Astrocyte of the cerebellum (primary cell): Measurements from ENCODE around the gene HTRA3.

Experiments used
- DNase-seq: peaks from one replicate; pipeline ENCODE4 v3.0.0-alpha.2; 2011; ENCODE audit warnings: low read depth
- H3K4me3 ChIP-seq: 2 replicates; pipeline ENCODE4 v1.5.1; 2011; ENCODE audit warnings: mild to moderate bottlenecking, low read depth, low read length, moderate library complexity
- in situ Hi-C: cut with HindIII; loops from 2 replicates; pipeline ENCODE4 v1.10.0; 2017; ENCODE audit warnings: low sequenced_read_pairs
- TF ChIP-seq, protein P1 (sequence below): IDR thresholded peaks from 2 replicates; pipeline ENCODE4 v1.5.1; 2012; ENCODE audit warnings: low read length, low read depth, moderate library complexity, mild to moderate bottlenecking; ENCODE audit errors: missing control alignments

The HTRA3 gene

DNA sequence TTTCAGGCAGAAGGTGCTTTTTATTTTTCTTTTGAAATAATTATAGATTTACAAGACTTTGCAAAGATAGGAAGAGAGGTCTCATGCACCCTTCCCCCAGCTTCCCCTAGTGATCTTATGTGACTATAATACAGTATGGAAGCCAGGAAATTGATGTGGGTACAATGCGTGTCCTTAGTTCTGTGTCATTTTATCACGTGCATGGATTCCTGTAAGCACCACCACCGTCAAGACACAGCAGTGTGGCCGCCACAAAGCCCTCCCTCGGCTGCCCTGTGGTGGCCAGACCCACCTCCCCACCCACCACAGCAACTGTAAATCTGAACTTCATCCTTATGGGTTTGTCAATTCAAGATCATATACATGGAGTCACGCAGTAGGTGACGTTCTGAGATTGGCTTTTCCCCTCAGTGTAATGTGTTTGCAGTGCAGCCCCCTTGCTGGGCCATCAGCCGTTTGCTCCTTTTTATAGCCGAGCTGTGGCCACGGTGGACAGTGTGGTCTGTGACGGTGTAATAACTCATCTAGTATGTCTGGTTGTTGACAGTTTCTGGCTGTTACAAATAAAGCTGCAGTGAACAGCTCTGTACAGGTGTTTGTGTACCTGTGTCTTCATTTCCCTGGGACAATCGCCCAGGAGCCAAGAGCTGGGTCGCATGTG is 10.9 kb upstream of the HTRA3 start:
- no peak overlapping the region for H3K4me3 ChIP-seq
- in situ Hi-C loops, result no loop called here
- TF ChIP-seq, protein P1, sequence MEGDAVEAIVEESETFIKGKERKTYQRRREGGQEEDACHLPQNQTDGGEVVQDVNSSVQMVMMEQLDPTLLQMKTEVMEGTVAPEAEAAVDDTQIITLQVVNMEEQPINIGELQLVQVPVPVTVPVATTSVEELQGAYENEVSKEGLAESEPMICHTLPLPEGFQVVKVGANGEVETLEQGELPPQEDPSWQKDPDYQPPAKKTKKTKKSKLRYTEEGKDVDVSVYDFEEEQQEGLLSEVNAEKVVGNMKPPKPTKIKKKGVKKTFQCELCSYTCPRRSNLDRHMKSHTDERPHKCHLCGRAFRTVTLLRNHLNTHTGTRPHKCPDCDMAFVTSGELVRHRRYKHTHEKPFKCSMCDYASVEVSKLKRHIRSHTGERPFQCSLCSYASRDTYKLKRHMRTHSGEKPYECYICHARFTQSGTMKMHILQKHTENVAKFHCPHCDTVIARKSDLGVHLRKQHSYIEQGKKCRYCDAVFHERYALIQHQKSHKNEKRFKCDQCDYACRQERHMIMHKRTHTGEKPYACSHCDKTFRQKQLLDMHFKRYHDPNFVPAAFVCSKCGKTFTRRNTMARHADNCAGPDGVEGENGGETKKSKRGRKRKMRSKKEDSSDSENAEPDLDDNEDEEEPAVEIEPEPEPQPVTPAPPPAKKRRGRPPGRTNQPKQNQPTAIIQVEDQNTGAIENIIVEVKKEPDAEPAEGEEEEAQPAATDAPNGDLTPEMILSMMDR, result no peak
- no peak for DNase-seq

DNA sequence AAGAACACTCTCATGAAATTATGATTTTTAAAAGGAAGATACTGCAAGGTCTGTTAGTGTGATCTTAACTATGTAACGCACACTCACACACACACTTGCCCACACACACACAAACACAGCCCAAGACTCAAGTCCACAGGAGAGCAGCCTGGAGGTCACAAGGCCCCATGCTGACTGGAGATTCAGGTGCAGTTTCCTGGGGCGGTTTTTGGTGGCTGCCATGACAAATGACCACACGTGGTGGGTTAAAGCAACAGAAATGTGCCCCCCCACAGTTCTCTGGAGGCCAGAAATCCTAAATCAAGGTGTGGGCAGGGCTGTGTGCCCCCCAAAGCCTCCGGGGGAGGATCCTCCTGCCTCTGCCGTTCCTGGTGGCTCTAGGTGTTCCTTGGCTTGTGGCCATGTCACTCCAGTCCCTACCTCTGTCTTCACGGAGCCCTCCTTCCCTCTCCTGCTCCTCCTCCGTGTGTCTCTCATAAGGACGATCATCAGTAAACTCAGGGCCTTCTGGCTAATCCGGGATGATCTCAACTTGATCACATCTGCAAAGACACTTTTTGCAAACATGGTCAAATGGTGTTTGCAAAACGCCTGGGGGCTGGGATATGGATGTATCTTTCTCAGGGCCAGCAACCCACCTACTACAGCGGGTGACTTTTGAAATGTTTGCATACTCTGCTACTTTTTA is 9.7 kb upstream of the HTRA3 start:
- no peak for DNase-seq
- TF ChIP-seq, protein P1, result no peak
- H3K4me3 ChIP-seq, result no peak overlapping the region
- in situ Hi-C loops, result no loop called here

DNA sequence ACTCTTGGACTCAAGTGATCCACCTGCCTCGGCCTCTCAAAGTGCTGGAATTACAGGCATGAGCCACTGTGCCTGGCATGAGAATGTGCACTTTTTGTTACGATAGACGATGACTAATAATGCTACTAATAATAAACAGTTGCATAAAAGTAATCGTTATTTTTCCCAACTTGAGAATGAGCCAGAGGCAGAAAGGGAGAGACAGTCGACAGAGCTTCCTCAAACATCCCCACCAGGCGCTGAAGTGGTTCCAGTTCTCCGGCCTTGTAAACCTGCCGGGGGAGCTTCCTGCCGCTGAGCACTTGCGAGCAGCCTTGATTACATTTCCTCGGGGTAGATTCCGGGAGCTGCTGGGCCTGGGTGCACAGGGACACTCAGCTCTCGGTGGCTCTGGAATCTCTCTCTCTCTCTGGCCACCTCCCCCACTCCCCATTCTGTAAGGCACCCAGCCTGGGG is 8.9 kb upstream of the HTRA3 start:
- TF ChIP-seq, protein P1, result no peak
- no peak overlapping the region for H3K4me3 ChIP-seq
- in situ Hi-C loops, result no loop called here
- peak; percentile 22 for DNase-seq

DNA sequence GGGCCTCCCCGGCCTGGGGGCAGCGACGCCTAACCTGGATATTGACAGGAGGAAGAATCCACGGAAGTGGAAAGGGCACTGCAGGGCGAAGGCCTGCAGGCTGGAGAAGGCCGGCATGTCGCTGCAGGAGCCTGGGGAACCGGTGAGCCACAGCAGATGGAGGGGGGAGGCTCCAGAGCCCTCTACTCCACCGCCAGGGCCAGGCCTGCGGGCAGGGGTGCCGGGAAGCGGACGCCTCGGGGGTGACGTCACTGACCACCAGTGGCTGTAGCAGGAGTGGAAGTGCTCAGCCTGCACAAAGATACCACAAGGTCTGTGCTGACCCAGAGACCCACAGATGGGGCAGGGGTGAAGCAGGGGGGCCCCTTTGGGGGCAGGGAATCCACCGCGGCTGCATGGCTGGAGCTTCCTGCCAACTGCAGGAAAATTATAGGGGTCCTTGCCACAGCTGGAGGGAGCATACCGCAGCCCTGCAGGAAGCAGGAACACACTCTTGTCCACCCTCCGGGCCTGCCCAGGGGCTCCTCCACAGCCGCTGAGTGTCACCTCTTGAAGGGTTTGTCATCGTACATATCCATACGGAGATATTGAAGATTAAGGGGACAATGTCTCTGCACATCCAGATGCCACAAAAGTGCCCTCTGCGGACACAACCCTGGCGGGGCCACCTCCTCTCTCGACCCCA is 7.6 kb upstream of the HTRA3 start:
- H3K4me3 ChIP-seq, result no peak overlapping the region
- TF ChIP-seq, protein P1, result no peak
- in situ Hi-C loops, result no loop called here
- no peak for DNase-seq

DNA sequence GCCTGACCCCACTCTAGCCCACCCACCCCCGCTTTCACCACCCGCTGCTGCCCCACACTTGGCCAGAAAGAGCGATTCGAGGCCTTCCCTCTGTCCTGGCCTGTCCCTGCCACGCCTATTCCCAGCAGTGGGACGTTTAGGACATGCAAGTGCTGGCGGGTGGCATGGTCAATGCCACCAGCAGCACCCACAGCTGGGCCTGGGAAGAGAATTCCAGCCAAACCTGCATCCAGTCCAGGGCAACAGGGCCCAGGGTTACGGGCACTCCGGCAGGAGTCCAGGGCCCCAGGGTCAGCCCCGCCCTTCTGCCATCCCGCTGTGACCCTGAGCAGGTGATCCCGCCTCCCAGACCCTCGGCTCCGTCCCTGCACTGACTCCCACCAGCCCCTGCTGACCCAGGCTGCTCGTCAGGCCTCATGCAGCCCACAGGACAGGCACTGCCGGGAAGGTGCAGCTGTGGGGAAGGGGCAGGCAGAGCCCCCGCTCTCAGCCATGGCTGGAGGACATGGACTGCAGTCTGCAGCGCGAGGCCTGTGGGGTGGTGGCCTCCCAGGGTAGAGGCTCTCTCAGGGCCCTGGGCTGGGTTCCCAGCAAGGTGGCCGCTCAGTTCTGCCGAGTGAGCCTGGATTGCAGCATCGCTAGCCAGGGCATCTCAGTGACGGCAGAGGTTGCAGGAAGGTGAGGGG is 6.8 kb upstream of the HTRA3 start:
- in situ Hi-C loops, result no loop called here
- TF ChIP-seq, protein P1, result no peak
- no peak overlapping the region for H3K4me3 ChIP-seq
- no peak for DNase-seq

DNA sequence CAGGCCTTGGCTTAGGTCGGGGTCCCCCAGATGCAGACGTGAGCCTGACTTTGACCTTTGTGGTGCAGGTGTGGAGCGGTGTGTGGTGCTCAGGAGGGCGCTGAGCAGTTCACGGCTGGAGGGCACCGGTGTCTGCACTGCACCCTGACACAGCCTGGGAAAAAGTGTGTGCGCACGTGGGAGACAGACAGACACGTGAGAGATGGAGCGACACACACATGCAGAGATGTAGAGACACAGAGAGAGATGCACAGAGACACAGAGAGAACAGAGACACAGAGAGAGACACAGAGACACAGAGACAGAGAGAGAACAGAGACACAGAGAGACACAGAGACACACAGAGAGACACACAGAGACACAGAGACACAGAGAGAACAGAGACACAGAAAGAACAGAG is 6.2 kb upstream of the HTRA3 start:
- TF ChIP-seq, protein P1, result no peak
- DNase-seq, result no peak
- in situ Hi-C loops, result no loop called here
- H3K4me3 ChIP-seq, result no peak overlapping the region
